ENCODE results near the gene GTF2F1.

GRCh38 chr19:6372594-6373095 is 20.3 kb downstream of the GTF2F1 start, which contains the start of gene ALKBH7:
- TF ChIP-seq EZH2 (IDR thresholded peaks at IDR 0.05; ENCODE audit: insufficient read depth, poor library complexity, severe bottlenecking), result no peak
- no peak for TF ChIP-seq EZH2phosphoT487 (IDR thresholded peaks at IDR 0.05; ENCODE audit: insufficient read depth, low read depth)

All from GM23248 (cell line).